Measurements from ENCODE around the gene SLC29A4.

DNA sequence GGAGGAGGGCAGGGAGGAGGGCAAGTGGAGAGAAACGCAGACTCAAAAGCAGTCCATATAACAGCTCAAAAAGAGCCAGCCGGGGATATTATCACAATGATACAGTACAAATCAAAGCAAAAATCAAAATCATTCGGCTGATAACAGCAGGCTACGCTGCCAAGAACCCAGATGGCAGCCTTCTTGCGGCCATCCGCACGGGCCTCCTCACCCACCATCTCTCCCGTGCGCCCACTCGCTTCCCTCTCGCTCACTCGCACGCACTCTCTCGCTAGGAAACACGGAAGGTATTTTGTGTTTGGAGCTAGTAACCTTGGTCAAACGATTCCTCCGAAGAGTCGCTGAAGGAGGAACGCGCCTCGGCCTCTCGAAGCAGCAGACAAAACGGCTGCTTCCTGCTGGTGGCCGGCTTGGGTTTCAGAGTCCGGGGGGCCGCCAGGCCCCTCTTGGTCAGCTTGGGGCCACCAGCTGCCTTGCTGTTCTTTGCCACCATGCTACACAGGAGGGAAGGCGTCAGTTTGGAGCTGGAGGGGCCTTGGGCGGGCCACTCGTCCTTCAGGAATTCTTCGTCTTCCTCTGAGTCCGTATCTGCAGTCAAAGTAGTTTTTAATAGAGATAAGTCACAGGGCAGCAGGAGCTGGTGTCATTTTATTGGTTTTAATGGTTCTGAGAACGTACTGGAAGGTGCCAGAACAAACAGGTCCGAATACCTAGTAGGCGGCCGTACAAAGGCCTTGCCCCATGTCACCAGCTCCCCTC, 68.9 kb downstream of the SLC29A4 start:
- TF ChIP-seq, protein P1, sequence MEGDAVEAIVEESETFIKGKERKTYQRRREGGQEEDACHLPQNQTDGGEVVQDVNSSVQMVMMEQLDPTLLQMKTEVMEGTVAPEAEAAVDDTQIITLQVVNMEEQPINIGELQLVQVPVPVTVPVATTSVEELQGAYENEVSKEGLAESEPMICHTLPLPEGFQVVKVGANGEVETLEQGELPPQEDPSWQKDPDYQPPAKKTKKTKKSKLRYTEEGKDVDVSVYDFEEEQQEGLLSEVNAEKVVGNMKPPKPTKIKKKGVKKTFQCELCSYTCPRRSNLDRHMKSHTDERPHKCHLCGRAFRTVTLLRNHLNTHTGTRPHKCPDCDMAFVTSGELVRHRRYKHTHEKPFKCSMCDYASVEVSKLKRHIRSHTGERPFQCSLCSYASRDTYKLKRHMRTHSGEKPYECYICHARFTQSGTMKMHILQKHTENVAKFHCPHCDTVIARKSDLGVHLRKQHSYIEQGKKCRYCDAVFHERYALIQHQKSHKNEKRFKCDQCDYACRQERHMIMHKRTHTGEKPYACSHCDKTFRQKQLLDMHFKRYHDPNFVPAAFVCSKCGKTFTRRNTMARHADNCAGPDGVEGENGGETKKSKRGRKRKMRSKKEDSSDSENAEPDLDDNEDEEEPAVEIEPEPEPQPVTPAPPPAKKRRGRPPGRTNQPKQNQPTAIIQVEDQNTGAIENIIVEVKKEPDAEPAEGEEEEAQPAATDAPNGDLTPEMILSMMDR (IDR thresholded peaks at IDR 0.05 in 4 of 5, conservative IDR thresholded peaks at IDR 0.05 in 1 of 5), result no peak
- TF ChIP-seq POLR2A (IDR thresholded peaks at IDR 0.05), result no peak

Data from gastrocnemius medialis (tissue), 4 donors.